Suppressor macrophage treated with lipopolysaccharide for 4 hours (primary cell): Measurements from ENCODE around the gene TSC22D1.
"Not testable (repeated sequence)": the region's sequence is repeated elsewhere in the genome, so short reads cannot be mapped to it uniquely, and the experiment has no call there.

Source experiments
- DNase-seq: peaks from one replicate; pipeline ENCODE4 v3.0.0-alpha.2; 2020

Gene TSC22D1

DNA sequence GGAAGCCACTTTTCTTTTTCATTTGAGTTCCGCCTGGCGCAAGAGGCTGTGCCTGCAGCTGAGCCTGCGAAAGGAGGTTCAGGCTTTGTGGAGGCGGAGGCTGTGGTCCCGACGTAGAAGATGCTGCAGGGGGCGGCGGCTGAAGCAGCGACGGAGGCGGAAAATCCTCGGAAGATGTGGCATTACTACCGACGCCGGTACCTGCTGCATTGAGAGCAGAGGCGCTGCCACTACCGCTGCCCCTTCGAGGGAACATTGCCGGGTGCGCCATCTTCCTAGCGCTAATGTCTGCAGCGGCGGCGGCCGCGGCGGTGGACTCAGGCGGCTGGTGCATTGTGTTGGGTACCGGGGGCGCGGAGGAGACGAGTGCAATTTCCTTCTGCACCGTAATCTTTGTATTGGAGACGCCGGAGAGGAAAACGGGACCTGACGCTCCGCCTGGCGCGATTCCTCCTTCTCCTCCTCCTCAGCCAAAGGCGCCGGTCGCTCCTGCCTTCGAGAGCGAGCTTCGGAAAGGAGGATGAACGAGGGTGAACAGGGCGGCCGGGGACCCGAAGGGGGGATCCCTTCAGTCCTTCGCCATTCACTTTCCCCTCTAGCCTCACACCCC lies at the start of gene TSC22D1:
Gene TSC22D1 (minus strand): TSS at position 590 of the 610 bp plus-strand sequence. CDS start 256 bp downstream, at position 334.
- peak; percentile 50 for DNase-seq

DNA sequence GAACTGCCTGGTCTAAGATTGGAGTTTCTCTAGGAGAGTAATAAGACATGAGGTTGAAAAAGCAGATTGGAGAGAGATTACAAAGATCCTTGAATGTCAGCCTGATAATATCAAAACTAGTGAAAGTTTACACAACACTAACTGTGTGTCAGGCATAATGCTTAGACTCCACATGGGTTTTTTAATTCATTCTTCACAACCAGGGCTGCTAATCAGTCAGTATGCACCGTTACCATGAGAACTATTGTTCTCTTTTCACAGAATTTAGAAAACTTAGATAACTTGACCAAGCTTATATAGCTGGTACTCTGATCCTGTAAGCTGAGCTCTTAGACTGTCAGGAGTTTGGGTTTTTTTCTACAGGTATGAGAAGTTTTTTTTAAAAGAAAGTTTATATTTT lies 46.6 kb upstream of the TSC22D1 start:
- no peak for DNase-seq

GRCh38 chr13:44622261-44622660 lies 46.1 kb upstream of the TSC22D1 start:
- no peak for DNase-seq

DNA sequence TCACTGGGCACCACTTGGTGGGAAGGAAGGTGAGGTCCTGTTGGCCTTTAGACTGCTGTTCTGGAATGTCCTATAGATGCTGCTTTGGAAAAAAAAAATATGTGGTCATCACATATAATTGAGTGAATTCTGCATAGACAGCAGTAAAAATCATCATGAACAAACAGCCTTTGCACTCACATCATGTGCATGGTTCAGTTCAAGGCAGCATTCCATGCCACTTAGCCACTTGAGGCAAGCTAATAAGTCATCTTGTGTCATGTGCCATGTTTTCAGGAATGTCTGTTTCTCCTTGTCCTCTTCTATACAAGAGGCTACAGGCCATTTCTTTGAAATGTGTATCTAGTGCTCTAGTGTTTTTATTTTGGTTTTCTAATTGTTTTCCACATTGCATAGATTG lies 43.9 kb upstream of the TSC22D1 start:
- no peak for DNase-seq

DNA sequence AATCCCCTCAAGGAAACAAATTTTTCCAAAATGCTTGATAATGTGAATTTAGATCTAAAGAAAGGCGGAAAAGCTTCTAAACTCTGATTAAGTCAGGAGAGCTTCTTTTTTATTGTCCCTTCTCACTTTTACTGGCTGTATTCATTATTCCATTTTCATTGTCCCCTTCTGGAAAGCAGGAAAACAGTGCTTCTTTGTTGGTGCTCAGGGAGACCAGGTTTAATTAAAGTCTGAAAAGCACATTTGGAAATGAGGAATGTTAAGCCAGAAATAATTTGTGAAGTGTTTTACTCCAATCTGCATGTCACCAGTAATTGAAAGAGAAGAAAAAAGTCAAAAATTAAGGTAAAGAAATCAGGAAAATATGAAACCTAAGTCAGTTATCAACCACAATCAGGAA lies 43.5 kb upstream of the TSC22D1 start:
- DNase-seq, result no peak

GRCh38 chr13:44618326-44618725 lies 42.2 kb upstream of the TSC22D1 start:
- DNase-seq, result no peak

- no peak for DNase-seq
These were observed 41.5 kb upstream of the TSC22D1 start for GRCh38 chr13:44617648-44618047.

DNA sequence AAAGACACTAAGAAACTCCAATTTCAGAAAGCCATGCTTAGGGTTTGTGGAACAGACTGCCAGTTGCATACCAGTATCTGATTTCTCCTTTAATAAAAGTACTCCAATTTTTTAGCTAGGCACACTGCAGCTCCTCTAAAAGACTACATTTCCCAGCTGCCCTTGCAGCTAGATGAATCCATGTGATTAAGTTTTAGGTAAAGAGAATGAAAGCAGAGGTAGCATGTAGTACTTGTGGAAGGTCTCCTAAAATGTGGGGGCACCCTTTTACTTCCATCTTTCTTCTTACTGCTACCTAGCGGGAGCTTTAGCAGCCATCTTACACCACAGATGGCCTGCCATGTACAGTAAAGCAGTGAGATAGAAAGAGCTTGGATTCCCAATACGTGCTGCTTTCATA lies 33.0 kb upstream of the TSC22D1 start:
- no peak for DNase-seq

- no peak for DNase-seq
These were observed 29.6 kb upstream of the TSC22D1 start for GRCh38 chr13:44605721-44606120.

DNA sequence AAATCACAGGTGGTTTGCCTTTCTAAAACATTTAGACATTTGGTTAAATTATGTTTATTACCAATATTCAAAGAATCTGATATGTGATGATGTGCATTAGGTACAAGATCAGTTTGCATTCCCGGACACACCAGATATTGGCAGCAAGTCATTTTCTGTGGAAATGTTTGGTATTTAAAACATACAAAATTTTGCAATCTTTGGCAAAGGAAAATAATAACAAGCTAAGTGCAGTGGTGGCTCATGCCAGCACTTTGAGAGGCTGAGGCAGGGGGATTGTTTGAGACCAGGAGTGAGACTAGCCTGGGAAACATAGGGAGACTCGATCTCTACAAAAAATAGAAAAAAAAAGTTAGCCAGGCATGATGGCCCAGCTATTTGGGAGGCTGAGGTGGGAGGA lies 29.1 kb upstream of the TSC22D1 start:
- no peak for DNase-seq

GRCh38 chr13:44601586-44601985 lies 25.5 kb upstream of the TSC22D1 start:
- no peak for DNase-seq

GRCh38 chr13:44593861-44594592 lies 17.9 kb upstream of the TSC22D1 start:
- not testable (repeated sequence) for DNase-seq

DNA sequence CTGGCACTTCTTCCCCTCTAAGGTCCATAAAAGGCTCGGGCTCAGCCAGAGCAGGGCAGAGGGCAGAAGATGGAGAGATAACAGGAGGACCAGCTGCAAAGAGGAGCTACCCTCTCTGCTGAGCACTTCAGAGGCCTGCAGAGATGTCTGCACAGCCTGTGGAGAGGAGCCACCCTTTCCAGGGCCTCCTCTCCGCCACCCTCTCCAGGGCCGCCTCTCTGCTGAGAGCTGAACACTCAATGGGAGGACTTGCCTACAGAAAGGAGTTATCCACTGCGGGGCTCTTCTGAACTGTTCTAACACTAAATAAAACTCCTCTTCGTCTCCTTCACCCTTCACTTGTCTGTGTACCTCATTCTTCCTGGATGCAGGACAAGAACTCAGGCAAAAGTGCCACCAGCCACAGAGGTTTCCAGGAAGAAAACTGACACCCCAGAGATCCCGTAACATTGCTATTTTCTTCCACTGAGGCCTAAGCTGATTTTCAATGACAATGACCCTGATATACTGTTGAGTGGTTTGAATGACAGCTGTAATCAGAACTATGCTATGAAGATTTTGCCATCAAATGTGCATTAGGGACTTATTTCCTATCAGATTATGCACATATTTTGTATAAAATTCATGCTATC lies 16.2 kb upstream of the TSC22D1 start:
- DNase-seq, result no peak

- DNase-seq, result no peak
These were observed 15.2 kb upstream of the TSC22D1 start for GRCh38 chr13:44591316-44591715.

- DNase-seq, result no peak
These were observed 7.0 kb upstream of the TSC22D1 start for GRCh38 chr13:44583137-44583536.

DNA sequence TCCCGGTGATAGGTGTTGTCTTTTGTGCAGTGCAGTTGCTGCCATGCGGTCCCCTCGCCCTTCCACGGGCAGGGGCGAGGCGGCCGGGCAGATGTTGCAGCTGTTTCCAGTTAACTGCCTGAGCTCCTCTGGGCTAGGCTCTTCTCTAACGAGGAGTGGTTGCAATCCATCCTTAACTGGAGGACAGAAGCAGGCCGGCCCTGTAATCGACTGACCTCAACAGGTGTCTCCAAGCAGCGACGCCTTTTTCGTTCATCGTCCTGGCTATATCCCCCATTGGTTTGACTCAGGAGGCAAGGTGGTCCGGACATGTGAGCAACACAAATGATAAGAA lies 1.9 kb upstream of the TSC22D1 start:
- DNase-seq, result no peak

DNA sequence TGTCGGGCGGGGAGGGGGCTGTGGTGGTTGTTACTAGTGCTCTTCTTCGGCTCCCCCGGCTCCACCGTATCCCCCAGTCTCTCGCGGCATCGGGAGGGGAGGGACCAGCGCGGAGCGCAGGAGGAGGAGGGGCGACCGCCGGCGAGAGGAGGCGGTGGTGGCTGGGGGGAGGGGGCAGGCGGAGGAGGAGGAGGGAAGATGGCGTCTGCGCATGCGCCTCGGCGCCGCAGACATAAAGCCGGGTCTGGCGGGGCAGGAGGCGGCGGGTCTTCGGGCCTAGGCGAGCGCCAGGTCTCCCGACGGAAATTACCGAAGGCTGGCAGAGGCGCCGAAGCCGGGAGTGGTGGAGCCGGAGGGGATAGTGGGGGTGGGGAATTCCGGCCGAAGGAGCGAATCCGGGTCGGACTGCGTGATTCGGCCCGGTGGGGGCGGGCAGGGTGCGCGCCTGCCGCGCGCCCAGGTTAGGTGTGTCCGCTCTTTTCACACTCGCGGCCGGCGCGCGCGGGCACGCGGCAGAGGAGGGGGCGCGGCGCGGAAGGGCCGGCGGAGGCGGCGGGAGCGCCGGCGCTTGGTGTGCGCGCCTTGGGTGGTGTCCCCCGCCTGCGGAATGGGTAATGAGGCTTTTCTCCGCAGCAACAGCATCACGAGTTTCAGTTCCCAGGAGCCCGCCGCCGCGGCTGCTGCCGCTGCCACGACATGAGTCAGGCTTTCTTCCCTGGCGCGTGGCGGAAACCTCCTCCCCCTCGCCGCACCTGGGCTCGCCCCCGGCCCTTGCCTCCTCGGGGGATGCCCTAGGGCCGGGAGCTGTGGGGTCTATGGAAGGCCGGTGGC lies 1.3 kb upstream of the TSC22D1 start:
- DNase-seq, result peak; percentile 96

DNA sequence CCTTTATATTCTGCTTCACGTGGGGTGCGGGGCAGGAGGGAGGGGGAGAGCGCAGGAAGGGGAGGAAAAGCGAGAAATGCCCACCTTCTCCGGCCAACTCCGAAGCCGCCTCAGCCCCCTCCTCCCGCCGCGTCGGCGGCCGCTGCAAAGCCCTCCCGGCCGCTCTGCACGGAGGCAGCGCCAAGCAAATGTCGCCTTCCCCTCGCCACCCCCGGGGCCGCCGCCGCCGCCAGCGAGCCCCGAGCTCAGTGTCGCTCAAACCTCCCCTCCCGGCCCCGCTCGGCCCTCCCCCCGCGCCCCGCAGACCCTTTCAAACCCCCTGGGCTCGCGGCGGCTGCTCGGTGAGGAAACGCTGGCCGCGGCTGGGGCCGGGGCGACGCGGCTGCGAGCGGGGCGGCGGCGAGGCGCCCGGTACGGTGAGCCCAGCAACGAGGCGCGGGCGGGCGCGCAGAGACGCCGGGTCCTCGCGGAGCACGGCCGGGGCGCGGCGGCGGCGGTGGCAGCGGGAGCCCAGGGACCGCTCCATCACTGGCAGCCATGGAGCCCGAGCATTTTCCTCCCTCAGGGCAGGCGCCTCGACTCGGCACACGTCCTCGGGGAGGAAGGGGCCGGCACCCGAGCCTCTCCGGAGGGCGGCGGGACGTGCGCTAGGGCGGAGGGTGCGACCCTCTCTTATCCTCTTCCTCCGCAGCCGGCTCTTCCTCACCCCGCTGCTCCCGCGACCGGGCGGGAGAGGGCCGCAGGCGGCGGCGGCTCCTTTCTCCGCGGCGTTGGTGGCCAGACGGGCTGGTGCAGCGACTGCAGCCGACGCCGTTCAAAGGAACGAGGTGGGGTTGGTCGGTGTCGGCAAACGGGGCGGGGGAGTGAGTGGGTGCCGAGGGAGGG lies 463 bp upstream of the TSC22D1 start:
- DNase-seq, result peak; percentile 35

DNA sequence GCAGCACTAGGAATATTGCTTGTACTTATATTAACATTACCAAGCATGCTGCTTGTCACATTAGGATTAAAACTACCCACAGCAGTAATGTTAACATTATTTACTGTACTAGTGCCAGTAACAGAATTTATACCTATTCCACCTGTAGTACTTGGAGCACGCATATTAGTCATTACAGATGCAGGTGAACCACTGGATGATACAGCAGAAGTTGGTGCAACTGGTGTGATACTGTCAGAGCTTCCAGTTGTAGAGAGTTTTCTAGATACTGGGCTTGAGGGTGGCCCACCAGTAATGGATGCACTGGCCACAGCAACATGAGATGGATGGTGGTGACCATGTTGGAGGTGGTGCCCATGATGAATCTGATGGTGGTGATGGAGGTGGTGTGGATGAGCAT lies 1.1 kb downstream of the TSC22D1 start:
- DNase-seq, result no peak

- DNase-seq, result peak; percentile 8
These were observed 1.7 kb downstream of the TSC22D1 start for GRCh38 chr13:44574466-44574855.

DNA sequence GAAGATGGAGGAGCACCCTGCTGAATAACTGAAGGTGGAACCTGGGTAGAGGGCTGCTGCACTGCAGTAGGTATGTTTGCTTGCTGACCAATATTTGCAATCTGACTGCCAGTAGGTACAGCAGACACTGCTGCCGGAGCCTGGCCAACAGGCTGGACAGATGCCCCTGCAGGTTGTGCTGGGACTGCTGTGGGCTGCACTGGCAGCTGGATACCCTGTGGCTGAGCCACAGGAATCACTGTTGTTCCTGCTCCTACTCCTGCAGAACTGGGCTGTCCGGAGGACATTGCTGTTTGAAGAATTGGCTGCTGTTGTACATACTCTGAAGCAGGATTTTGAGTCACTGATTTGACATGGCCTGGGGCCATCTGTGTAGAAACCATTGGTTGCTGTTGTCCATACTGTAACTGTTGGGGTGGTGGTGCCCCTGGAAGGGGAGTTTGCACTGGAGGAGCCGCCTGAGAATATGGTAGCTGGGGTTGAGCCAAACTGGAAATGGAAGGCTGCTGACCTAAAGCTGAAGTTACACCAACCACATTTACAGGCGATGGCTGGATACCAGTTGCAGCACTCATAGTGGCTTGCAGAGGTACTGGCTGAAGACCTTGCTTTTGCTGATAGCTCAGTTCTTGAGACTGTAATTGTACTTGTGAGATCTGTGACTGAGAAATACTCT lies 2.2 kb downstream of the TSC22D1 start:
- DNase-seq, result peak; percentile 15

GRCh38 chr13:44573071-44573470 lies 3.1 kb downstream of the TSC22D1 start:
- DNase-seq, result no peak
